CD4-positive, alpha-beta T cell treated with Interleukin-17A for 4 hours (primary cell): Measurements from ENCODE around the gene CFTR.

Experiments used
- DNase-seq: peaks from one replicate; pipeline ENCODE4 v3.0.0-alpha.2; 2020; ENCODE audit warnings: mixed read lengths

The CFTR gene

GRCh38 chr7:117654780-117655179, 175.0 kb downstream of the CFTR start:
- no peak for DNase-seq

- DNase-seq, result no peak
These were observed 177.0 kb downstream of the CFTR start for GRCh38 chr7:117656806-117657205.

GRCh38 chr7:117659531-117660011, 179.7 kb downstream of the CFTR start:
- DNase-seq, result no peak

- DNase-seq, result no peak
These were observed 181.5 kb downstream of the CFTR start for GRCh38 chr7:117661328-117661727.

GRCh38 chr7:117664047-117664446, 184.2 kb downstream of the CFTR start:
- no peak for DNase-seq

- no peak for DNase-seq
These were observed 185.5 kb downstream of the CFTR start for GRCh38 chr7:117665368-117665767.

- DNase-seq, result no peak
These were observed 186.2 kb downstream of the CFTR start for GRCh38 chr7:117666031-117666430.

GRCh38 chr7:117666689-117667088, 186.9 kb downstream of the CFTR start:
- DNase-seq, result no peak

- DNase-seq, result no peak
These were observed 187.6 kb downstream of the CFTR start for GRCh38 chr7:117667456-117667855.

- no peak for DNase-seq
These were observed 190.0 kb downstream of the CFTR start for GRCh38 chr7:117669818-117670217.

- DNase-seq, result no peak
These were observed 192.6 kb downstream of the CFTR start for GRCh38 chr7:117672453-117672852.

GRCh38 chr7:117673367-117673766, 193.5 kb downstream of the CFTR start:
- DNase-seq, result no peak

GRCh38 chr7:117673839-117674238, 194.0 kb downstream of the CFTR start:
- no peak for DNase-seq

GRCh38 chr7:117674617-117675016, 194.8 kb downstream of the CFTR start:
- DNase-seq, result no peak

GRCh38 chr7:117675497-117676435, 195.9 kb downstream of the CFTR start:
- no peak for DNase-seq

- no peak for DNase-seq
These were observed 199.3 kb downstream of the CFTR start for GRCh38 chr7:117679120-117679519.

- no peak for DNase-seq
These were observed 203.0 kb downstream of the CFTR start for GRCh38 chr7:117682681-117683385.

GRCh38 chr7:117683430-117684175, 203.8 kb downstream of the CFTR start:
- no peak for DNase-seq

GRCh38 chr7:117685795-117686194, 206.0 kb downstream of the CFTR start:
- no peak for DNase-seq

GRCh38 chr7:117686311-117686935, 206.6 kb downstream of the CFTR start:
- DNase-seq, result no peak

- no peak for DNase-seq
These were observed 208.3 kb downstream of the CFTR start for GRCh38 chr7:117688126-117688525.

GRCh38 chr7:117689406-117689805, 209.6 kb downstream of the CFTR start:
- no peak for DNase-seq

- no peak for DNase-seq
These were observed 210.3 kb downstream of the CFTR start for GRCh38 chr7:117690147-117690546.
